ENCODE measurements around the gene SLC26A2.

SLC26A2 gene

GRCh38 chr5:149946118-149946517 is 14.4 kb upstream of the SLC26A2 start:
- Histone ChIP-seq H2AFZ (ENCODE audit: low read length, unreplicated experiment) (no peak overlapping the region), H3K4me3 (ENCODE audit: low read depth, low read length) (no peak overlapping the region), H3K27me3 (ENCODE audit: insufficient read depth, low read length) (no peaks in the 10 kb centered on the region), H3K79me2 (ENCODE audit: control insufficient read depth, insufficient read depth, low read length, unreplicated experiment) (no peaks in the 10 kb centered on the region), H3K4me1 (ENCODE audit: control insufficient read depth, insufficient read depth, low read length, unreplicated experiment) (no peaks in the 10 kb centered on the region), H3K27ac (ENCODE audit: low read depth, low read length) (no peak overlapping the region), H3K36me3 (ENCODE audit: insufficient read depth, low read length) (no peaks in the 10 kb centered on the region)

- no peaks in the 10 kb centered on the region for H3K4me1 ChIP-seq (ENCODE audit: control insufficient read depth, insufficient read depth, low read length, unreplicated experiment)
- H3K79me2 ChIP-seq (ENCODE audit: control insufficient read depth, insufficient read depth, low read length, unreplicated experiment): no peaks in the 10 kb centered on the region
- no peaks in the 10 kb centered on the region for H3K27me3 ChIP-seq (ENCODE audit: insufficient read depth, low read length)
- no peak overlapping the region for H3K27ac ChIP-seq (ENCODE audit: low read depth, low read length)
- H3K4me3 ChIP-seq (ENCODE audit: low read depth, low read length): no peak overlapping the region
- no peak overlapping the region for H2AFZ ChIP-seq (ENCODE audit: low read length, unreplicated experiment)
- H3K36me3 ChIP-seq (ENCODE audit: insufficient read depth, low read length): no peaks in the 10 kb centered on the region
Observed at GRCh38 chr5:149948993-149949392, 11.6 kb upstream of the SLC26A2 start.

GRCh38 chr5:149951138-149951749 is 9.3 kb upstream of the SLC26A2 start:
- Histone ChIP-seq H3K79me2 (ENCODE audit: control insufficient read depth, insufficient read depth, low read length, unreplicated experiment) (no peaks in the 10 kb centered on the region), H3K4me1 (ENCODE audit: control insufficient read depth, insufficient read depth, low read length, unreplicated experiment) (no peaks in the 10 kb centered on the region), H3K27me3 (ENCODE audit: insufficient read depth, low read length) (no peaks in the 10 kb centered on the region), H3K4me3 (ENCODE audit: low read depth, low read length) (no peak overlapping the region), H3K36me3 (ENCODE audit: insufficient read depth, low read length) (no peaks in the 10 kb centered on the region), H2AFZ (ENCODE audit: low read length, unreplicated experiment) (no peak overlapping the region), H3K27ac (ENCODE audit: low read depth, low read length) (no peak overlapping the region)

DNA sequence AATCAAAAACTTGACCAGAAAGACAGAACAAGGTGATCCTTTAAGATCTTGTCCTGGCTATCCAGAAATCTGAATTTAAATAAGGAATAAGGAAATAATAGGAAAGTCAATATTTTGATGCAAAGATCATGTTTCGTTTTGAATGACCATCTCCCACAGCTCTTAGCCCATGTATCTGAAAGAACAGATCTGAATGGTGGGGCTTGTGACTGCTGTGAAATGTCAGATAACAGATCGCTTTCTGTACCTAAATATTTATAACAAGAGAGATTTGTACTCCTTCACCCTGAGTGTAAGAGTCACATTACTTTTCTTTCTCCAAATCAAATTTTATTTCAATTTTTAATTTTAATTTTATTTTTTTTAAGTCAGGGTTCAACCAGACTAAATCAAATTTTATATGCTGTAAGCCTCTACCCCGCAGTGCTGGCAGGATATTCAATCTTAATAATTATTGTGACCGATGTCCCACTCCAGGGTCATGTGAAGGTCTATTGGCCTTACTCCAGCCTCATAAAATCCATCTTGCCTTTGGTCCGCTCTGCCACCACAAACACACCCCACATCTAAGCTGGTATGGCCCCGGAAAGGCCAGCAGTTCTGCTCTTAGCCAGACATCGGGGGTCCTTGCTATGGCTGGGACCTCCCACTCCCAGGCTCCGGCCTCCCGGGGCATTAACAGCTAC is 7.0 kb upstream of the SLC26A2 start:
- Histone ChIP-seq H2AFZ (ENCODE audit: low read length, unreplicated experiment) (no peak overlapping the region), H3K27me3 (ENCODE audit: insufficient read depth, low read length) (no peaks in the 10 kb centered on the region), H3K27ac (ENCODE audit: low read depth, low read length) (no peak overlapping the region), H3K36me3 (ENCODE audit: insufficient read depth, low read length) (no peaks in the 10 kb centered on the region), H3K4me1 (ENCODE audit: control insufficient read depth, insufficient read depth, low read length, unreplicated experiment) (no peaks in the 10 kb centered on the region), H3K4me3 (ENCODE audit: low read depth, low read length) (no peak overlapping the region), H3K79me2 (ENCODE audit: control insufficient read depth, insufficient read depth, low read length, unreplicated experiment) (no peaks in the 10 kb centered on the region)

- Histone ChIP-seq H2AFZ (ENCODE audit: low read length, unreplicated experiment) (no peak overlapping the region), H3K36me3 (ENCODE audit: insufficient read depth, low read length) (no peaks in the 10 kb centered on the region), H3K27ac (ENCODE audit: low read depth, low read length) (no peak overlapping the region), H3K27me3 (ENCODE audit: insufficient read depth, low read length) (no peaks in the 10 kb centered on the region), H3K4me3 (ENCODE audit: low read depth, low read length) (no peak overlapping the region), H3K79me2 (ENCODE audit: control insufficient read depth, insufficient read depth, low read length, unreplicated experiment) (no peaks in the 10 kb centered on the region), H3K4me1 (ENCODE audit: control insufficient read depth, insufficient read depth, low read length, unreplicated experiment) (peaks cover 7% of the 10 kb centered on the region)
Observed at GRCh38 chr5:149954798-149955197, 5.8 kb upstream of the SLC26A2 start.

GRCh38 chr5:149956685-149957084 is 3.9 kb upstream of the SLC26A2 start:
- no peak overlapping the region for H3K4me3 ChIP-seq (ENCODE audit: low read depth, low read length)
- H2AFZ ChIP-seq (ENCODE audit: low read length, unreplicated experiment): no peak overlapping the region
- no peaks in the 10 kb centered on the region for H3K36me3 ChIP-seq (ENCODE audit: insufficient read depth, low read length)
- H3K4me1 ChIP-seq (ENCODE audit: control insufficient read depth, insufficient read depth, low read length, unreplicated experiment): peaks cover 15% of the 10 kb centered on the region
- H3K27ac ChIP-seq (ENCODE audit: low read depth, low read length): no peak overlapping the region
- H3K27me3 ChIP-seq (ENCODE audit: insufficient read depth, low read length): no peaks in the 10 kb centered on the region
- peaks cover 9% of the 10 kb centered on the region for H3K79me2 ChIP-seq (ENCODE audit: control insufficient read depth, insufficient read depth, low read length, unreplicated experiment)

DNA sequence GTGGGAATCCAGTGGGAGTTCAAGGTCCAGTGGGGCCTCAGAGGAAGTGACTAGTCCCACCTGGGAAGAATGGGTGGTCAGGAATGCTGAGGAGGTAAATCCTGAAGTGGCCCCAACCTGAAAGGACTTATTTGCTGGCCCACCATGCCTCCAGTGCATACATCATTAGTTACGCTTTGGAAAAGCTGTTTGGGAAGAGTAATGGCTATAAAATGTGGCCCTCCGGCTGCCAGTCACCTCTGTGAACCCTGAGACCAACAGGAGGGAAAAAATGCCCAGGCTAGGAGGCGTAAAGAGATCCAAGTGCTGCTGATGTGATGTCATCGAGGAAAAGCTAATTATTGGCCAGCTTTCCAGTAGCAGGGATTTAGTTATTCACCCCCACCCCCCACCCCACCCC is 2.7 kb upstream of the SLC26A2 start:
- Histone ChIP-seq H2AFZ (ENCODE audit: low read length, unreplicated experiment) (no peak overlapping the region), H3K27me3 (ENCODE audit: insufficient read depth, low read length) (no peaks in the 10 kb centered on the region), H3K36me3 (ENCODE audit: insufficient read depth, low read length) (no peaks in the 10 kb centered on the region), H3K4me3 (ENCODE audit: low read depth, low read length) (no peak overlapping the region), H3K4me1 (ENCODE audit: control insufficient read depth, insufficient read depth, low read length, unreplicated experiment) (peaks cover 18% of the 10 kb centered on the region), H3K27ac (ENCODE audit: low read depth, low read length) (no peak overlapping the region), H3K79me2 (ENCODE audit: control insufficient read depth, insufficient read depth, low read length, unreplicated experiment) (peaks cover 16% of the 10 kb centered on the region)

GRCh38 chr5:149959406-149960236 is 937 bp upstream of the SLC26A2 start:
- Histone ChIP-seq H3K36me3 (ENCODE audit: insufficient read depth, low read length) (no peaks in the 10 kb centered on the region), H2AFZ (ENCODE audit: low read length, unreplicated experiment) (peak overlapping the region; percentile 47), H3K79me2 (ENCODE audit: control insufficient read depth, insufficient read depth, low read length, unreplicated experiment) (peaks cover 20% of the 10 kb centered on the region), H3K27me3 (ENCODE audit: insufficient read depth, low read length) (no peaks in the 10 kb centered on the region), H3K4me3 (ENCODE audit: low read depth, low read length) (peak overlapping the region; percentile 93), H3K27ac (ENCODE audit: low read depth, low read length) (peak overlapping the region; percentile 93), H3K4me1 (ENCODE audit: control insufficient read depth, insufficient read depth, low read length, unreplicated experiment) (peaks cover 18% of the 10 kb centered on the region)

GRCh38 chr5:149961186-149961685 is 678 bp downstream of the SLC26A2 start:
- Histone ChIP-seq H3K27me3 (ENCODE audit: insufficient read depth, low read length) (no peaks in the 10 kb centered on the region), H2AFZ (ENCODE audit: low read length, unreplicated experiment) (peak overlapping the region; percentile 52), H3K79me2 (ENCODE audit: control insufficient read depth, insufficient read depth, low read length, unreplicated experiment) (peaks cover 27% of the 10 kb centered on the region), H3K4me1 (ENCODE audit: control insufficient read depth, insufficient read depth, low read length, unreplicated experiment) (peaks cover 18% of the 10 kb centered on the region), H3K36me3 (ENCODE audit: insufficient read depth, low read length) (no peaks in the 10 kb centered on the region), H3K4me3 (ENCODE audit: low read depth, low read length) (peak overlapping the region; percentile 93), H3K27ac (ENCODE audit: low read depth, low read length) (peak overlapping the region; percentile 49; the same call in 1 of the 2 replicates)

DNA sequence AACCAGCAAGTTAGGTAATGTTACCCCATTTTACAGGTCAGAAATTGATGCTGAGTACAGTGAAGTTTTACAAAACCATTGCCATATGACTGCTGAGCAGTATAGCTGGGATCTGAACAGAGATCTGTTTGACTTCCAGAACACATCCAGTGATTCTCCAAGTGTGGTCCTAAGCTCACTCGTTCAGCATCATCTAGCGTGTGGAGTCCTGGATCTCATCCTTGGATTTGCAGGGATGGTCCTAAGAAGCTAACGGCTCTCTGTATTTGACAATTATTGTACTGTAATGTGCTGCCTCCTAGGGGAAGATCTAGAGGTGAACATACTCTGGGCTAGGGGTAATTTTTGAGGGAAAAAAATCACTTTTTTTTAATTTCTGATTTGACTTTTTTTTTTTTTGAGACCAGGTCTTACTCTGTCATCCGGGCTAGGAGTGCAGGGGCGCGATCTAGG is 1.4 kb downstream of the SLC26A2 start:
- H3K4me1 ChIP-seq (ENCODE audit: control insufficient read depth, insufficient read depth, low read length, unreplicated experiment): peaks cover 18% of the 10 kb centered on the region
- no peaks in the 10 kb centered on the region for H3K27me3 ChIP-seq (ENCODE audit: insufficient read depth, low read length)
- no peak overlapping the region for H2AFZ ChIP-seq (ENCODE audit: low read length, unreplicated experiment)
- no peak overlapping the region; the same call in 1 of the 2 replicates for H3K27ac ChIP-seq (ENCODE audit: low read depth, low read length)
- H3K4me3 ChIP-seq (ENCODE audit: low read depth, low read length): peak overlapping the region; percentile 93
- H3K36me3 ChIP-seq (ENCODE audit: insufficient read depth, low read length): no peaks in the 10 kb centered on the region
- H3K79me2 ChIP-seq (ENCODE audit: control insufficient read depth, insufficient read depth, low read length, unreplicated experiment): peaks cover 27% of the 10 kb centered on the region
